ENCODE data around the gene ARHGAP33. TPM values are rescaled to one million over a fixed set of nuclear protein-coding genes. Genes with fewer than 3 reads are reported as not detected.
A peak's percentile ranks its signal among the peaks of the same experiment; 100 is the strongest.

ARHGAP33 gene
- total RNA-seq, 6 donors from 2014 or later, result 5.9 to 109 (median 14.5) TPM

DNA sequence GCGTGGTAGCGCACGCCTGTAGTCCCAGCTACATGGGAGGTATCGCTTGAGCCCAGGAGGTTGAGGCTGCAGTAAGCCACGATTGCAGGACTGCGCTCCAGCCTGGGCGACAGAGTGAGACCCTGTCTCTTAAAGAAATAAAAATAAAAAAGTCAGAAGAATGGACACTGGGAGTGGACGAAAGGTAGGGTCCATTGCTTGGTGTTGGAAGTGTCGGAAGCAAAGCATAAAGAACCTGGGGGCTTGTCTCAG, 392 bp upstream of the ARHGAP33 start:
- H3K4me3 ChIP-seq, result peak overlapping the region; percentile 20 to 98 (median 95)
- no peak for ATAC-seq (ENCODE audit: low FRiP score in 2 of 2)
- WGBS, 2 donors, result 15 to 38% methylated on average over 9 of the region's 9 CpGs

DNA sequence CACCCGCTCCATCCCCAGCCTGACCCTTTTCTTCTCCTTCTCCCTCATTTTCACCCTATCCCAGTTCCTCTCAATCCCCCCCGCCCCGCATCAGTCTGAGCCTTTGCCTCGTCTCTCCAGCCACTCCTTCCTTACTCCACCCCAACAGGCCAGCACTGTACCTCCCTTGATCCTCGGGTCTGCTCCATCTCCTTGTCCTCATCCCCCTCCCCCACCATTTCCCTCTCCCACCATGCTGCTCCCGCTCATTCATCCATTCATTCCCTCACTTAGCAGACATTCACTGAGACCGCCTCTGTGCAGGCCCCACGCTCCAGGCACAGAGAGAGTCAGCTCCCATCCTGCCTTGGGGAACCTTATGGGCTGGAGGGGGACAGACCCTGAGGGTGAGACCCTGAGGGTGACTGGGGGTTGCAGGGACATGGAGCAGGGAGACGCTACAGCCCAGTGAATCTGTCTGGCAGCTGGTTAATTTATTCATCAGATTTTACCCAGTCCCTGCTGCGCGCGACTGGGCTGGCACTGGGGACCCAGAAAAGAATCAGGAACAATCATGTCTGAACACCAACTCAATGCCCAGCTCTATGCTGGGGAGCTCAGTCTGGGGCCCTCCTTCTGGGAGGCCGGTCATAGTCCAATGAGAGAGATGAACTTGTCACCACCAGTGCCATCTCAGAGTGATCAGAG, 881 bp downstream of the ARHGAP33 start:
- Histone ChIP-seq H3K36me3 (peaks cover 0 to 21% (median 12%) of the 10 kb centered on the region in 4 donors), H3K27ac (peak overlapping the region in 2 of 4 donors; percentile 55 to 78), H3K27me3 (no peaks in the 10 kb centered on the region), H3K4me3 (peak overlapping the region in 3 of 4 donors; percentile 95 to 98 (median 95)), H3K4me1 (peaks cover 10 to 20% (median 14%) of the 10 kb centered on the region in 4 donors), H3K9me3 (no peaks in the 10 kb centered on the region)
- TF ChIP-seq POLR2A (IDR thresholded peaks at IDR 0.05), result no peak
- no peak for TF ChIP-seq POLR2AphosphoS5 (IDR thresholded peaks at IDR 0.05)
- TF ChIP-seq, protein P1, sequence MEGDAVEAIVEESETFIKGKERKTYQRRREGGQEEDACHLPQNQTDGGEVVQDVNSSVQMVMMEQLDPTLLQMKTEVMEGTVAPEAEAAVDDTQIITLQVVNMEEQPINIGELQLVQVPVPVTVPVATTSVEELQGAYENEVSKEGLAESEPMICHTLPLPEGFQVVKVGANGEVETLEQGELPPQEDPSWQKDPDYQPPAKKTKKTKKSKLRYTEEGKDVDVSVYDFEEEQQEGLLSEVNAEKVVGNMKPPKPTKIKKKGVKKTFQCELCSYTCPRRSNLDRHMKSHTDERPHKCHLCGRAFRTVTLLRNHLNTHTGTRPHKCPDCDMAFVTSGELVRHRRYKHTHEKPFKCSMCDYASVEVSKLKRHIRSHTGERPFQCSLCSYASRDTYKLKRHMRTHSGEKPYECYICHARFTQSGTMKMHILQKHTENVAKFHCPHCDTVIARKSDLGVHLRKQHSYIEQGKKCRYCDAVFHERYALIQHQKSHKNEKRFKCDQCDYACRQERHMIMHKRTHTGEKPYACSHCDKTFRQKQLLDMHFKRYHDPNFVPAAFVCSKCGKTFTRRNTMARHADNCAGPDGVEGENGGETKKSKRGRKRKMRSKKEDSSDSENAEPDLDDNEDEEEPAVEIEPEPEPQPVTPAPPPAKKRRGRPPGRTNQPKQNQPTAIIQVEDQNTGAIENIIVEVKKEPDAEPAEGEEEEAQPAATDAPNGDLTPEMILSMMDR (IDR thresholded peaks at IDR 0.05), result no peak
- no peak for TF ChIP-seq EP300 (IDR thresholded peaks at IDR 0.05)
- DNase-seq (no peak), ATAC-seq (ENCODE audit: low FRiP score in 2 of 2) (no peak)
- WGBS, 2 donors, result 62 to 69% methylated on average over 12 to 13 of the region's 13 CpGs

More for the DNA sequence above, 392 bp upstream of the ARHGAP33 start:
- no peak for DNase-seq
- TF ChIP-seq, protein P1 (IDR thresholded peaks at IDR 0.05), result no peak
- no peak for TF ChIP-seq POLR2AphosphoS5 (IDR thresholded peaks at IDR 0.05)
- no peak for TF ChIP-seq POLR2A (IDR thresholded peaks at IDR 0.05)
- no peak for TF ChIP-seq EP300 (IDR thresholded peaks at IDR 0.05)
- H3K27me3 ChIP-seq, result no peaks in the 10 kb centered on the region
- no peak overlapping the region for H3K27ac ChIP-seq
- peaks cover 0 to 8% (median 3%) of the 10 kb centered on the region in 4 donors for H3K36me3 ChIP-seq
- H3K4me1 ChIP-seq, result peaks cover 10 to 20% (median 14%) of the 10 kb centered on the region in 4 donors
- no peaks in the 10 kb centered on the region for H3K9me3 ChIP-seq

DNA sequence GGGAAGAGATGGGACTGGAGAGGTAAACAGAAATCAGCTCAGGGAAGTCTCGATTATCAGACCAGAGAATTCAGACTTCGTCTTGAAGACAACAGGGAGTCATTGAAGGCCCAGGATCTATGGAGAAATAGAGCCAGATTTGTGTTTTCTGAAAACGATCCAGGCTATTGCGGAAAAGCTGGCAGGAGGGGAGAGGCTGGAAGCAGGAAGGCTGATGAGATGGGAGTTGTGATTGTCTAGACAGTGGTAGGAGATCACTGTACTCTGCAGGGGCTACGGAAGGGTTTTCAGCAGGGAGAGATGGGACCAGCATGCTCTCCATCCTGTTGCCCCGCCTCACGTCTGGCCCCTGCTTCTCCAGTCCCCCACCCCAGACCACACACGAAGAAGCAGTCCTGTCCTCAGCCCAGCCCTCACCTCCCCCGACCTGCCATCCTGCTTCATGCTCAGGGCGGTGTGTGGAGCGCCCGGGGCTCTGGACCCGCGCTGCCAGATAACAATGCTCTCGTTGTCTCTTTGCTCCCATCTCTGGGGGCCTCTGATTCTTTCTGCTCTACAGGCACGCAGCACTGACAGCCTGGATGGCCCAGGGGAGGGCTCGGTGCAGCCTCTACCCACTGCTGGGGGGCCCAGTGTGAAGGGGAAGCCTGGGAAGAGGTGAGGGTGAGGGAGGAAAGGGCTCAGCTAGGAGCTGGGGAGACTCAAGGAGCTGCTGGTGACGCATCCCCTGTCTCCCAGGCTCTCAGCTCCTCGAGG, 1.9 kb downstream of the ARHGAP33 start:
- Histone ChIP-seq H3K27ac (no peak overlapping the region), H3K9me3 (no peaks in the 10 kb centered on the region), H3K36me3 (peaks cover 0 to 26% (median 15%) of the 10 kb centered on the region in 4 donors), H3K27me3 (no peaks in the 10 kb centered on the region), H3K4me3 (no peak overlapping the region), H3K4me1 (peaks cover 10 to 20% (median 14%) of the 10 kb centered on the region in 4 donors)
- WGBS, 2 donors, result 67 to 80% methylated on average over 17 to 19 of the region's 19 CpGs
- no peak for TF ChIP-seq EP300 (IDR thresholded peaks at IDR 0.05)
- TF ChIP-seq POLR2A (IDR thresholded peaks at IDR 0.05), result no peak
- TF ChIP-seq, protein P1 (IDR thresholded peaks at IDR 0.05), result no peak
- TF ChIP-seq POLR2AphosphoS5 (IDR thresholded peaks at IDR 0.05), result no peak
- ATAC-seq (ENCODE audit: low FRiP score in 2 of 2), result no peak
- DNase-seq, result no peak

- no peak for DNase-seq
- H3K9me3 ChIP-seq, result no peaks in the 10 kb centered on the region
- TF ChIP-seq, protein P1 (IDR thresholded peaks at IDR 0.05), result no peak
- no peak for TF ChIP-seq EP300 (IDR thresholded peaks at IDR 0.05)
- TF ChIP-seq POLR2A (IDR thresholded peaks at IDR 0.05), result no peak
- no peak for TF ChIP-seq POLR2AphosphoS5 (IDR thresholded peaks at IDR 0.05)
- 83 to 95% methylated on average over 7 of the region's 7 CpGs for WGBS, 2 donors
- peaks cover 0 to 30% (median 18%) of the 10 kb centered on the region in 4 donors for H3K36me3 ChIP-seq
- ATAC-seq (ENCODE audit: low FRiP score in 2 of 2), result no peak
- no peak overlapping the region for H3K4me3 ChIP-seq
- H3K27ac ChIP-seq, result no peak overlapping the region
- no peaks in the 10 kb centered on the region for H3K27me3 ChIP-seq
- peaks cover 10 to 20% (median 14%) of the 10 kb centered on the region in 4 donors for H3K4me1 ChIP-seq
These were observed 2.6 kb downstream of the ARHGAP33 start for GRCh38 chr19:35777961-35778360.
